ENCODE data around the gene CXADR.
A peak's percentile ranks its signal among the peaks of the same experiment; 100 is the strongest.

The CXADR gene

GRCh38 chr21:17526776-17527175 lies 13.9 kb downstream of the CXADR start:
- Histone ChIP-seq H3K27me3 (ENCODE audit: insufficient read depth, low read length) (no peaks in the 10 kb centered on the region), H3K27ac (ENCODE audit: low read depth, low read length) (peak overlapping the region; percentile 61), H3K4me3 (ENCODE audit: low read length) (no peak overlapping the region), H3K36me3 (ENCODE audit: insufficient read depth, low read length) (peaks cover under 1% of the 10 kb centered on the region; the same call in 1 of the 2 replicates), H3K4me1 (ENCODE audit: insufficient read depth, low read length) (peaks cover 38% of the 10 kb centered on the region), H3K9ac (ENCODE audit: low read depth, low read length) (no peak overlapping the region), H3K9me3 (ENCODE audit: insufficient read depth, low read depth, low read length) (no peaks in the 10 kb centered on the region)
- WGBS, result 87% methylated on average over 3 of the region's 3 CpGs

DNA sequence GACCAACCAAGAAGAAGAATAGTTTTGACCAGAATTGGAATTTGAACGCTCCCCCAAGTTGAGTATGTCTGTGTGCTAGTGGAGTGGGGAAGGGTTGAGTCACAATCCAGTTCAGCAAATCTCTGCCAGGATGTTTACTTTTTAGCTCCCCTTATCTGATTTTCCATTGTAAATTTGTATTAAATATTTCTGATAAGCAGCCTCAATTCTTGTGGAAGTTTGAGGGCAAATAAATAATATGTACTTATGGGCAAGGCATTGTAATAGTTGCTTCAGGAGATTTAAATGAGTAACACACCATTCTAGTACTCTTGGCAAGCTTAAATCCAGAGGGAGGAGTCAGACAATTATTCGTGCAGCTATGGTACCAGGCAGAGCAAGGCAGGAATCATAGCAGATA lies 14.4 kb downstream of the CXADR start:
- Histone ChIP-seq H3K9me3 (ENCODE audit: insufficient read depth, low read depth, low read length) (no peaks in the 10 kb centered on the region), H3K27ac (ENCODE audit: low read depth, low read length) (peak overlapping the region; percentile 61), H3K27me3 (ENCODE audit: insufficient read depth, low read length) (no peaks in the 10 kb centered on the region), H3K9ac (ENCODE audit: low read depth, low read length) (no peak overlapping the region), H3K36me3 (ENCODE audit: insufficient read depth, low read length) (no peaks in the 10 kb centered on the region), H3K4me3 (ENCODE audit: low read length) (no peak overlapping the region), H3K4me1 (ENCODE audit: insufficient read depth, low read length) (peaks cover 40% of the 10 kb centered on the region)
- 75% methylated on average over 2 of the region's 2 CpGs for WGBS

- WGBS, result 67% methylated on average over 5 of the region's 5 CpGs
- H3K36me3 ChIP-seq (ENCODE audit: insufficient read depth, low read length), result no peaks in the 10 kb centered on the region
- no peak overlapping the region for H3K4me3 ChIP-seq (ENCODE audit: low read length)
- no peak overlapping the region for H3K9ac ChIP-seq (ENCODE audit: low read depth, low read length)
- H3K9me3 ChIP-seq (ENCODE audit: insufficient read depth, low read depth, low read length), result no peaks in the 10 kb centered on the region
- peak overlapping the region; percentile 61; the same call in 1 of the 2 replicates for H3K27ac ChIP-seq (ENCODE audit: low read depth, low read length)
- peaks cover 42% of the 10 kb centered on the region for H3K4me1 ChIP-seq (ENCODE audit: insufficient read depth, low read length)
- no peaks in the 10 kb centered on the region for H3K27me3 ChIP-seq (ENCODE audit: insufficient read depth, low read length)
Measured at GRCh38 chr21:17527711-17528110, 14.9 kb downstream of the CXADR start.

- H3K9ac ChIP-seq (ENCODE audit: low read depth, low read length), result no peak overlapping the region
- WGBS, result 93% methylated on average over 4 of the region's 5 CpGs
- no peaks in the 10 kb centered on the region for H3K27me3 ChIP-seq (ENCODE audit: insufficient read depth, low read length)
- H3K4me3 ChIP-seq (ENCODE audit: low read length), result no peak overlapping the region
- no peaks in the 10 kb centered on the region for H3K9me3 ChIP-seq (ENCODE audit: insufficient read depth, low read depth, low read length)
- peaks cover 47% of the 10 kb centered on the region for H3K4me1 ChIP-seq (ENCODE audit: insufficient read depth, low read length)
- H3K36me3 ChIP-seq (ENCODE audit: insufficient read depth, low read length), result no peaks in the 10 kb centered on the region
- H3K27ac ChIP-seq (ENCODE audit: low read depth, low read length), result no peak overlapping the region
Measured at GRCh38 chr21:17529648-17530047, 16.8 kb downstream of the CXADR start.

DNA sequence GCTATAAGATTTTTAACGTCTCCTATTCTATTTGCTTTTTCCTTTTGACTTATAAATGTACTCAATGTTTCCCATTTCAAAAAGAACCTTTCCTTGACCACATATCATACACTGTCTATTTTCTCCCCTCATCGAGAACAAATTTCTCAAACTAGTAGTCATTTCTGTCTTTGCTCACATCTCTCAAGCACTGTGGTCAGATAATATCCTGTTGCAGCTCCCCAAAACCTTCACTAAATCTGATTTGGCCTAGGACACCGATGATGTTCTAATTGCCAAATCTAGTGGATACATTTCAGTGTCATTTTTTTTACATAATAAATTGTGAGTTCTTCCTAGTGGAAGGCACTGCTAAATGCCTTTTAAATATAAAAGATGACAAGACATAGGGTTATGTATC lies 19.4 kb downstream of the CXADR start:
- Histone ChIP-seq H3K4me1 (ENCODE audit: insufficient read depth, low read length) (peaks cover 24% of the 10 kb centered on the region), H3K9me3 (ENCODE audit: insufficient read depth, low read depth, low read length) (no peaks in the 10 kb centered on the region), H3K36me3 (ENCODE audit: insufficient read depth, low read length) (peaks cover 12% of the 10 kb centered on the region; the same call in 1 of the 2 replicates), H3K4me3 (ENCODE audit: low read length) (no peak overlapping the region), H3K9ac (ENCODE audit: low read depth, low read length) (no peak overlapping the region), H3K27ac (ENCODE audit: low read depth, low read length) (no peak overlapping the region), H3K27me3 (ENCODE audit: insufficient read depth, low read length) (no peaks in the 10 kb centered on the region)
- WGBS, result 91% methylated on average over 3 of the region's 3 CpGs

GRCh38 chr21:17536381-17536780 lies 23.5 kb downstream of the CXADR start:
- Histone ChIP-seq H3K4me1 (ENCODE audit: insufficient read depth, low read length) (peaks cover 27% of the 10 kb centered on the region), H3K4me3 (ENCODE audit: low read length) (no peak overlapping the region)

DNA sequence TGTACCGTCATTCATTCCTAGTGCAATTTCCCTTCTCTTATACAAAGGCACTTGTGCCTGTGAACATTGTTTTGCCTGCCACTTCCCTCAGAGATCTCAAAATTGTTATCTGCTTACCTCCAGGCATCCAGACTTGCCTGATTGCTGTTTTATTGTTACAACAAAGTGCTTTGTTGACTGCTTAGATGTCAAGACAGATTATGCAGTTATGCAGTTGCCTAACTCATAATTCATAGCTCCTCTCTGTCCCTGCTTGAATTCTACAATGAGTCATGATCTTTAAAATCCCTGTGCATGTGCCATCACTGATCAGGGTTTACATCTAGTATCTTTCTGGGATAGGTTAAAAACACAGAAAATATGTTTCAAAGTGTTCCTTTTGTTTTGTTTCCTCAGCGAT lies 24.5 kb downstream of the CXADR start:
- no peak overlapping the region for H3K27ac ChIP-seq (ENCODE audit: low read depth, low read length)
- no peaks in the 10 kb centered on the region for H3K9me3 ChIP-seq (ENCODE audit: insufficient read depth, low read depth, low read length)
- 91% methylated on average over 2 of the region's 2 CpGs for WGBS
- H3K4me3 ChIP-seq (ENCODE audit: low read length), result no peak overlapping the region
- H3K9ac ChIP-seq (ENCODE audit: low read depth, low read length), result no peak overlapping the region
- H3K36me3 ChIP-seq (ENCODE audit: insufficient read depth, low read length), result peaks cover 29% of the 10 kb centered on the region
- no peaks in the 10 kb centered on the region for H3K27me3 ChIP-seq (ENCODE audit: insufficient read depth, low read length)
- H3K4me1 ChIP-seq (ENCODE audit: insufficient read depth, low read length), result peaks cover 31% of the 10 kb centered on the region

More at GRCh38 chr21:17536381-17536780, 23.5 kb downstream of the CXADR start:
- Histone ChIP-seq H3K36me3 (ENCODE audit: insufficient read depth, low read length) (peaks cover 29% of the 10 kb centered on the region), H3K9ac (ENCODE audit: low read depth, low read length) (no peak overlapping the region), H3K9me3 (ENCODE audit: insufficient read depth, low read depth, low read length) (no peaks in the 10 kb centered on the region), H3K27ac (ENCODE audit: low read depth, low read length) (no peak overlapping the region), H3K27me3 (ENCODE audit: insufficient read depth, low read length) (no peaks in the 10 kb centered on the region)
- WGBS, result 91% methylated on average over 3 of the region's 3 CpGs

GRCh38 chr21:17538576-17538975 lies 25.7 kb downstream of the CXADR start:
- H3K36me3 ChIP-seq (ENCODE audit: insufficient read depth, low read length), result peaks cover 29% of the 10 kb centered on the region
- no peak overlapping the region for H3K27ac ChIP-seq (ENCODE audit: low read depth, low read length)
- peaks cover 26% of the 10 kb centered on the region for H3K4me1 ChIP-seq (ENCODE audit: insufficient read depth, low read length)
- WGBS, result 96% methylated on average over 2 of the region's 2 CpGs
- H3K4me3 ChIP-seq (ENCODE audit: low read length), result no peak overlapping the region
- H3K9me3 ChIP-seq (ENCODE audit: insufficient read depth, low read depth, low read length), result no peaks in the 10 kb centered on the region
- no peak overlapping the region for H3K9ac ChIP-seq (ENCODE audit: low read depth, low read length)
- no peaks in the 10 kb centered on the region for H3K27me3 ChIP-seq (ENCODE audit: insufficient read depth, low read length)

- Histone ChIP-seq H3K27ac (ENCODE audit: low read depth, low read length) (no peak overlapping the region), H3K36me3 (ENCODE audit: insufficient read depth, low read length) (peaks cover 29% of the 10 kb centered on the region), H3K27me3 (ENCODE audit: insufficient read depth, low read length) (no peaks in the 10 kb centered on the region), H3K4me1 (ENCODE audit: insufficient read depth, low read length) (peaks cover 29% of the 10 kb centered on the region), H3K4me3 (ENCODE audit: low read length) (no peak overlapping the region), H3K9ac (ENCODE audit: low read depth, low read length) (no peak overlapping the region), H3K9me3 (ENCODE audit: insufficient read depth, low read depth, low read length) (no peaks in the 10 kb centered on the region)
- 100% methylated on average over 1 of the region's 1 CpG for WGBS
Measured at GRCh38 chr21:17539323-17539722, 26.5 kb downstream of the CXADR start.

DNA sequence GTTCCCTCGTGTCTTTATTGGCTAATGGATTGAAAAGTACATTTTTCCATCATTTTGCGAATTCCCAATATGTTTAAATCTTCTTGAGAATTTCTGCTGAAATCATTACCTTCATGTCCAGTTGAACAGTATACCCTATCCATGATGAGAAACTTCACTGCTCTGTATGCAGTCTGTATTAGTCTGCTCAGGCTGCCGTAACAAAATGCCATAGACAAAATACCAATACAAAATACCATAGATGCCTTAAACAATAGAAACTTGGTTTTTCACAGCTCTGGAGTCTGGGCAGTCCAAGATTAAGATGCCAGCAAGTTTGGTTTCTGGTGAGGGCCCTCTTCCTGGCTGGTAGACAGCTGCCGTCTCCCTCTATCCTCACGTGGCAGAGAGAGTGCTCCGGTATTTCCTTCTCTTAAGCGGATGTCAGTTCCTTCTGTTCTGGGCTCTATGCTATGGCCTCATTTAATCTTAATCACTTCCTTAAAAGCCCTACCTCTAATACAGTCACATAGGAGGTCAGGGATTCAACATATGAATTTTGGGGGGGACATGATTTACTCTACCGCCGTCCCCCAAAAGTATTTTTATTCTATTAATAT lies 27.0 kb downstream of the CXADR start:
- no peak overlapping the region for H3K9ac ChIP-seq (ENCODE audit: low read depth, low read length)
- no peaks in the 10 kb centered on the region for H3K27me3 ChIP-seq (ENCODE audit: insufficient read depth, low read length)
- WGBS, result 93% methylated on average over 7 of the region's 9 CpGs
- H3K9me3 ChIP-seq (ENCODE audit: insufficient read depth, low read depth, low read length), result no peaks in the 10 kb centered on the region
- peaks cover 35% of the 10 kb centered on the region for H3K4me1 ChIP-seq (ENCODE audit: insufficient read depth, low read length)
- H3K36me3 ChIP-seq (ENCODE audit: insufficient read depth, low read length), result peaks cover 28% of the 10 kb centered on the region
- no peak overlapping the region for H3K27ac ChIP-seq (ENCODE audit: low read depth, low read length)
- H3K4me3 ChIP-seq (ENCODE audit: low read length), result no peak overlapping the region

DNA sequence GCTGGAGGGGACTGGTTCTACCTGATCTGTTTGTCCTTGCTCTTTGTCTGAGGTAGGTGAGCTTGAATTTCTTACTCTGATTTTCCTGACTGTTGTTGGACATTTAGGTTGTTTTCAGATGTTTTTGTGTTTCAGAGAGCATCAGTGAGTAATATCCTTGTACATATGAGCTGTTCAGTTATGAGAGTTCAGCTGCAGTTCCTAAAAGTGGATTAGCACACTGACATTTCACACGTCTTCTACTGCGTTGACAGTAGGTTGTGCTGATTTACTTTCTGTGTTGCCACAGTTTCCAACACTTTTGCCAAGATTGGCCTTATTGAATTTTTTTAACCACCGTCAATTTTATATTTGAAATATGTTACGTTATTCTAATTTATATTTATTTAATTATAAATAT lies 27.7 kb downstream of the CXADR start:
- WGBS, result 96% methylated on average over 2 of the region's 4 CpGs
- H3K36me3 ChIP-seq (ENCODE audit: insufficient read depth, low read length), result peaks cover 21% of the 10 kb centered on the region
- no peaks in the 10 kb centered on the region for H3K9me3 ChIP-seq (ENCODE audit: insufficient read depth, low read depth, low read length)
- H3K27ac ChIP-seq (ENCODE audit: low read depth, low read length), result no peak overlapping the region
- peaks cover 35% of the 10 kb centered on the region for H3K4me1 ChIP-seq (ENCODE audit: insufficient read depth, low read length)
- no peak overlapping the region for H3K9ac ChIP-seq (ENCODE audit: low read depth, low read length)
- H3K4me3 ChIP-seq (ENCODE audit: low read length), result no peak overlapping the region
- H3K27me3 ChIP-seq (ENCODE audit: insufficient read depth, low read length), result no peaks in the 10 kb centered on the region

Measured in HUES64 (cell line).